H1 (cell line): ENCODE data around the gene NPHS2.

Experiments used
- CEBPB ChIP-seq: IDR thresholded peaks from 2 replicates; pipeline ENCODE4 v1.6.1; 2012; ENCODE audit warnings: low read depth, low read length
- CTCF ChIP-seq, 3 experiments: IDR thresholded peaks; 1 replicate in 2 of 3; 2 replicates in 1 of 3; pipeline versions ENCODE4 v1.5.1 to v1.6.1; 2011; ENCODE audit warnings: low read length in 3 of 3, mild to moderate bottlenecking in 3 of 3, inconsistent platforms in 2 of 3, low read depth in 1 of 3, moderate library complexity in 1 of 3; ENCODE audit not compliant: insufficient read depth in 1 of 3; ENCODE audit errors: control extremely low read depth in 1 of 3
- GABPA ChIP-seq: IDR thresholded peaks from 2 replicates; pipeline ENCODE4 v1.6.1; 2011; ENCODE audit warnings: mild to moderate bottlenecking, low read length, moderate library complexity, borderline replicate concordance; ENCODE audit not compliant: insufficient read depth
- JUND ChIP-seq: IDR thresholded peaks from 2 replicates; pipeline ENCODE4 v1.6.1; 2011; ENCODE audit warnings: mild to moderate bottlenecking, improper control_type of control experiment, low read length
- NRF1 ChIP-seq: IDR thresholded peaks from 2 replicates; pipeline ENCODE4 v1.6.1; 2011; ENCODE audit warnings: mild to moderate bottlenecking, low read depth, low read length, improper control_type of control experiment
- SRF ChIP-seq: IDR thresholded peaks from 2 replicates; pipeline ENCODE4 v1.6.1; 2011; ENCODE audit warnings: mild to moderate bottlenecking, low read depth, low read length, moderate library complexity
- YY1 ChIP-seq: IDR thresholded peaks from 2 replicates; pipeline ENCODE4 v1.6.1; 2011; ENCODE audit warnings: low read depth, mild to moderate bottlenecking, low read length
- TF ChIP-seq, protein P1 (sequence below): IDR thresholded peaks from 2 replicates; pipeline ENCODE4 v1.6.1; 2012; ENCODE audit warnings: inconsistent platforms

DNA sequence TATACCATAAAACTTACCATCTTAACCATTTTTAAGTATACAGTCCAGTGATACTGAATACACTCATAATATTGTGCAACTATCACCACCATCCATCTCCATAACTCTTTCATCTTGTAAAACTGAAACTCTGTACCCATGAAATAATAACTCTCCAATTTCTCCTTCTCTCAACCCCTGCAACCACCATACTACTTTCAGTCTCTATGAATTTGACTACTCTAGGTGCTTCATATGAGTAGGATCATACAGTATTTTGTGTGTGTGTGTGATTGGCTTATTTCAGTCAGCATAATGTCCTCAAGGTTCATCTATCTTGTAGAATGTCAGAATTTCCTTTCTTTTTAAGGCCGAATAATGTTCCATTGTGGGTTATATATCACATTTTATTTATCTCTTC, 17.7 kb downstream of the NPHS2 start:
- TF ChIP-seq NRF1 = no peak
- no peak for TF ChIP-seq JUND
- no peak for TF ChIP-seq SRF
- TF ChIP-seq GABPA = no peak
- TF ChIP-seq, protein P1, sequence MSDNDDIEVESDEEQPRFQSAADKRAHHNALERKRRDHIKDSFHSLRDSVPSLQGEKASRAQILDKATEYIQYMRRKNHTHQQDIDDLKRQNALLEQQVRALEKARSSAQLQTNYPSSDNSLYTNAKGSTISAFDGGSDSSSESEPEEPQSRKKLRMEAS = no peak
- no peak for TF ChIP-seq CTCF (IDR thresholded peaks at IDR 0.05; ENCODE audit: control extremely low read depth in 1 of 3, insufficient read depth in 1 of 3, low read depth in 1 of 3, low read length in 3 of 3)
- TF ChIP-seq CEBPB = no peak
- TF ChIP-seq YY1 = no peak
